Adrenal gland (tissue), 12 donors: ENCODE measurements around the gene AOC2. TPM values are rescaled to one million over a fixed set of nuclear protein-coding genes. Genes with fewer than 3 reads are reported as not detected.
"Not testable (repeated sequence)": the region's sequence is repeated elsewhere in the genome, so short reads cannot be mapped to it uniquely, and the experiment has no call there.

Experiments used
- DNase-seq, 7 donors: peaks; one replicate each; pipeline ENCODE4 v3.0.0-alpha.2; 2019 to 2020
- H3K27ac ChIP-seq, 5 donors: fragments of 200-600 bp; sonication (generic) in 4 of 5; 1 replicate in 3 of 5; 2 replicates in 2 of 5; pipeline versions ENCODE4 v1.5.1 to v1.8.0; 2016 to 2020; ENCODE audit warnings: mild to moderate bottlenecking in 1 of 5
- H3K27me3 ChIP-seq: fragments of 200-600 bp; 2 replicates; pipeline ENCODE4 v1.8.0; 2021
- H3K36me3 ChIP-seq, 2 donors: fragments of 200-600 bp; replicated peaks in 1 of 2; 1 replicate in 1 of 2; 2 replicates in 1 of 2; pipeline versions ENCODE4 v1.5.1 to v1.8.0; 2018 to 2022
- H3K4me1 ChIP-seq, 2 donors: fragments of 200-600 bp; replicated peaks in 1 of 2; 1 replicate in 1 of 2; 2 replicates in 1 of 2; pipeline versions ENCODE4 v1.5.1 to v1.8.0; 2018 to 2021
- H3K4me3 ChIP-seq, 4 donors: fragments of 200-600 bp; sonication (generic) in 3 of 4; one replicate each; pipeline ENCODE4 v1.5.1; 2016 to 2018
- H3K9me3 ChIP-seq, 3 donors: fragments of 200-600 bp; sonication (generic) in 1 of 3; replicated peaks in 1 of 3; 1 replicate in 2 of 3; 2 replicates in 1 of 3; pipeline versions ENCODE4 v1.5.1 to v1.8.0; 2016 to 2021
- POLR2A ChIP-seq, 2 donors: fragments of 450-650 bp; IDR thresholded peaks; one replicate each; pipeline ENCODE4 v1.6.1; 2017; ENCODE audit warnings: antibody characterized with exemption in 2 of 2, mild to moderate bottlenecking in 2 of 2, moderate library complexity in 1 of 2
- WGBS, 4 donors: extraction: QIAGEN DNeasy Blood & Tissue Kit in 2 of 4; methylation state at CpG; one replicate each; pipeline versions ENCODE4 v1.1.5 to v1.1.7; 2013 to 2017; 5-methylcytosine and 5-hydroxymethylcytosine counted together
- intact Hi-C, 2 donors: fragments of 100-400 bp; cut with DNase I; formaldehyde crosslinking; loops; one replicate each; pipeline versions ENCODE4 v1.14.1 to v1.15.0; 2022 to 2023
- polyA plus RNA-seq, 3 donors: library from polyadenylated mRNA; stranded (reverse); fragments of 200-250 nt in 2 of 3; fragments of 350-450 nt in 1 of 3; fragmentation: Illumina TruSeq in 1 of 3; extraction: RNeasy Lipid Tissue Mini Kit (QIAGEN cat#74804) in 1 of 3; gene quantifications; one replicate each; pipeline ENCODE4 v1.2.3, GENCODE V29; 2013 to 2014
- total RNA-seq, 9 donors: library from RNA; depleted of rRNA in 4 of 9; stranded (reverse); fragments of >200 nt in 4 of 9; fragments of 120-200 nt in 1 of 9; fragmentation: NEBNext Ultra II Directional in 1 of 9; extraction: Animal tissue kit (Norgen Biotek cat#: 25700) in 1 of 9; gene quantifications; one replicate each; pipeline versions ENCODE4 v1.1.0 to v1.2.4, GENCODE V29; 2013 to 2023
- TF ChIP-seq, protein P1 (sequence below), 6 experiments: fragments of 450-650 bp in 4 of 6; fragments of 200-600 bp in 2 of 6; sonication (generic) in 1 of 6; IDR thresholded peaks; 1 replicate in 5 of 6; 2 replicates in 1 of 6; pipeline versions ENCODE4 v1.5.1 to v1.8.0; 2016 to 2021; ENCODE audit warnings: antibody characterized with exemption in 6 of 6, mild to moderate bottlenecking in 2 of 6, moderate library complexity in 1 of 6
- donor health status: healthy with polysubstance abuse.
- donor health status: Bipolar disorder and iron deficiency.
- donor health status: DM: yes; HTN: yes; CAD: no.
- donor health status: DM: no; HTN: no; CAD: no.
- donor health status: DM: no; HTN: no; CAD: no.
- donor health status: DM: yes; HTN: yes; CAD: no.

AOC2 gene
- total and polyA plus RNA-seq, 12 donors: 0.60 to 2.2 (median 1.4) TPM

DNA sequence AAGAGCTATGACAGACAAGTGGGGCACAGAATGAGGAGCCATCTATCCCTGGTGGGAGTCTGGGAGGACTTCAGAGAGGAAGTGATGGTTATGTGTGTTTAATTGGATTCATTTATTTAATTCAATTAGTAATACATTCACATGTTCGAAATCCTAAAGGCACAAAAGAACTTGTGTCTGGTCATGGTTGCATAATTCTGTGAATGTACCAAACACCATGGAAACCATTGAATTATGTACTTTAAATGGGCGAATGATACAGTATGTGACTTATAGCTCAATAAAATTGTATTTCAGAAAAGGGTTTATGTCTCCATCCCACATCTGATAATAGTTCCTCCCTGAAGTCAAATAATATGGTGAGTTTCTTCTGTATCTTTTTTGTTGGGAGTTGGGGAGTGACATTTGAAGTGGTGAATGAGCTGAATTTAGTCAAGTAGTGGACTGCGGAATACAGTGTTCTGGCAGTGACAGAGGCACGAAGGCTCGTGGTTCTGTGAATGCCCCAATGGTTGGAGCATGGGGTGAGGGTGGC, 36.5 kb downstream of the AOC2 start:
- Histone ChIP-seq H3K27ac (no peak overlapping the region), H3K4me3 (no peak overlapping the region), H3K9me3 (no peaks in the 10 kb centered on the region), H3K27me3 (no peaks in the 10 kb centered on the region), H3K4me1 (no peaks in the 10 kb centered on the region), H3K36me3 (no peaks in the 10 kb centered on the region)
- TF ChIP-seq, protein P1, sequence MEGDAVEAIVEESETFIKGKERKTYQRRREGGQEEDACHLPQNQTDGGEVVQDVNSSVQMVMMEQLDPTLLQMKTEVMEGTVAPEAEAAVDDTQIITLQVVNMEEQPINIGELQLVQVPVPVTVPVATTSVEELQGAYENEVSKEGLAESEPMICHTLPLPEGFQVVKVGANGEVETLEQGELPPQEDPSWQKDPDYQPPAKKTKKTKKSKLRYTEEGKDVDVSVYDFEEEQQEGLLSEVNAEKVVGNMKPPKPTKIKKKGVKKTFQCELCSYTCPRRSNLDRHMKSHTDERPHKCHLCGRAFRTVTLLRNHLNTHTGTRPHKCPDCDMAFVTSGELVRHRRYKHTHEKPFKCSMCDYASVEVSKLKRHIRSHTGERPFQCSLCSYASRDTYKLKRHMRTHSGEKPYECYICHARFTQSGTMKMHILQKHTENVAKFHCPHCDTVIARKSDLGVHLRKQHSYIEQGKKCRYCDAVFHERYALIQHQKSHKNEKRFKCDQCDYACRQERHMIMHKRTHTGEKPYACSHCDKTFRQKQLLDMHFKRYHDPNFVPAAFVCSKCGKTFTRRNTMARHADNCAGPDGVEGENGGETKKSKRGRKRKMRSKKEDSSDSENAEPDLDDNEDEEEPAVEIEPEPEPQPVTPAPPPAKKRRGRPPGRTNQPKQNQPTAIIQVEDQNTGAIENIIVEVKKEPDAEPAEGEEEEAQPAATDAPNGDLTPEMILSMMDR (IDR thresholded peaks at IDR 0.05): no peak
- no peak for TF ChIP-seq POLR2A (IDR thresholded peaks at IDR 0.05)
- no peak for DNase-seq
- intact Hi-C loops: no loop called here
- 76 to 81% (median 78%) methylated on average over 5 of the region's 5 CpGs for whole genome bisulfite sequencing, 4 donors

DNA sequence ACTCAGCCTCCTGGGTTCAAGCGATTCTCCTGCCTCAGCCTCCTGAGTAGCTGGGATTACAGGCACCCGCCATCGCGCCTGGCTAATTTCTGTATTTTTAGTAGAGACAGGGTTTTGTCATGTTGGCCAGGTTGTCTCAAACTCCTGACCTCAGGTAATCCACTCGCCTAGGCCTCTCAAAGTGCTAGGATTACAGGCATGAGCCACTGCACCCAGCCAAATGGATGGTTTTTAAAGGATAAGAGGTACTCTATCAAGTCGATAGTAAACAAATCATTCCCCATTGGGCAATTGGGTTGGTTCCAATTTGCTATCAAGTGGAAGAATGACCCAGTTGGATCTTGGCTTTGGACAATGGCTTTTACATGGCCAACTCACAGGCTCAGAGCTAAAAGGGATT, 37.3 kb downstream of the AOC2 start:
- H3K4me1 ChIP-seq, H3K36me3 ChIP-seq, H3K27ac ChIP-seq, H3K9me3 ChIP-seq, intact Hi-C loops, DNase-seq, H3K4me3 ChIP-seq, H3K27me3 ChIP-seq: not testable (repeated sequence)
- WGBS, 4 donors: 92 to 97% (median 93%) methylated on average over 6 of the region's 6 CpGs

DNA sequence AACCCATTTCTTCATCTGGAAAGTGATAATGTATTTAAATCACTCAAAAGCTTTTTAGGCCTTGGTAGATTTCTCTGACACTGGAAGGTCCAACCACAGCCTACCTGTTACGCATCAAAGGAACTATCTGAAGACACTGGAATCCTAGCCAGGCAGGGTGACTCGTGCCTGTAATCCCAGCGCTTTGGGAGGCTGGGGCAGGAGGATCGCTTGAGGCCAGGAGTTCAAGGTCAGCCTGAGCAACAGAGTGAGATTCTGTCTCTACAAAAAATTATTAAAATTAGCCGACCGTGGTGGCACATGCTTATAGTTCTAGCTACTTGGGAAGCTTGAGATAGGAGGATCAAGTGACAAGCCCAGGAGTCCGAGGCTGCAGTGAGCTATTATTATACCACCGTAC, 37.8 kb downstream of the AOC2 start:
- Histone ChIP-seq H3K27ac (no peak overlapping the region), H3K27me3 (no peaks in the 10 kb centered on the region), H3K36me3 (no peaks in the 10 kb centered on the region), H3K4me3 (no peak overlapping the region), H3K4me1 (peaks cover 0 to 8% of the 10 kb centered on the region in 2 donors), H3K9me3 (no peaks in the 10 kb centered on the region)
- intact Hi-C loops: no loop called here
- DNase-seq: no peak
- TF ChIP-seq, protein P1 (IDR thresholded peaks at IDR 0.05): no peak
- TF ChIP-seq POLR2A (IDR thresholded peaks at IDR 0.05): no peak
- 84 to 92% (median 86%) methylated on average over 8 of the region's 8 CpGs for WGBS, 4 donors

DNA sequence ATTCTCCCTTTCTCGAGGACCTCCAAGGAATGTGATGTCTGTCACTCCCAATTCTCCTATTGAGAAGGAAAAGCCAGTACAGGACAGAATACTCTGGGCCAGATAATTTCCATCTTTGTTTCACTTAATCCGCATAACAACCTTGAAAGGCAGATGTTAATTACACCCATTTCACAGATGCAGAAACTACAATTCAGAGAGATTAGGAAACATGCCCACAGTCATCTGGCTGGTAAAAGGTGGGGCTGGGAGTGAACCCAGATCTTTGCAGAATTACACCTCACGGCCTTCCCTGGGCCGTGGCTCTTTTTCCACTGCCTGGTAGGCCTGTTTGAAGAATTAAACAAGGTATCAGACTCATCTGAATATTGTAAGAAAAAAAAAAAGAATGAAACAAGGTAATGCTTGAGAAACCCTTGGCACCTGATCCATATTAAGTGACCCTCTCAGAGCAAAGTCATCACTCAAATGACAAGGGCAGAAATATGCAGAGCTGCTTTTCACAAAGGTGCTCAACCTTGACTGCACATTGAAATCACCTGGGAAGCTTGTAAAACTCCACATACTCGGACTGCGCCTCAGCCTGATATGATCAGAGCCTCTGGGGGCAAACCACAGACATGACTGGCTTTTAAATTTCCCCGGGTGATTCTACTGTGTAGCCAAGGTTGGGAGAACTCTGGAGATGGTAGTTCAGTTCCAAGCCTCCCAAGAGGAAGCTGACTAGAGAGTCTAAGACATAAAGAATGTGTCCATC, 39.6 kb downstream of the AOC2 start:
- Histone ChIP-seq H3K4me3 (no peak overlapping the region), H3K27me3 (no peaks in the 10 kb centered on the region), H3K27ac (no peak overlapping the region), H3K4me1 (peaks cover 0 to 12% of the 10 kb centered on the region in 2 donors), H3K36me3 (no peaks in the 10 kb centered on the region), H3K9me3 (no peaks in the 10 kb centered on the region)
- intact Hi-C loops: no loop called here
- TF ChIP-seq, protein P1 (IDR thresholded peaks at IDR 0.05): no peak
- no peak for TF ChIP-seq POLR2A (IDR thresholded peaks at IDR 0.05)
- no peak for DNase-seq
- WGBS, 4 donors: 84 to 89% (median 86%) methylated on average over 7 of the region's 7 CpGs

DNA sequence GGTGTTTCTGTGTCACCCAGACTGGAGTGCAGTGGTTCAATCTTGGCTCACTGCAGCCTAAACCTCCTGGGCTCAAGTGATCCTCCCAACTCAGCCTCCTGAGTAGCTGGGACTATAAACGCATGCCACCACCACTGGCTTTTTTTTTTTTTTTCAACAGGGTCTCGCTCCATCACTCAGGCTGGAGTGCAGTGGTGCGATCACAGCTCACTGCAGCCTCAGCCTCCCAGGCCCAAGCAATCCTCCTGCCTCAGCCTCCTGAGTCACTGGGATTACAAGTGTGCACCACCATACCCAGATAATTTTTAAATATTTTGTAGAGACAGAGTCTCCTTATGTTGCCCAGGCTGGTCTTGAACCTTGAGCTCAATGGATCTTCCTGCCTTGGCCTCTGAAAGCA, 41.4 kb downstream of the AOC2 start:
- DNase-seq, H3K27me3 ChIP-seq, H3K36me3 ChIP-seq, H3K9me3 ChIP-seq, H3K4me3 ChIP-seq, H3K27ac ChIP-seq, intact Hi-C loops: not testable (repeated sequence)
- WGBS, 4 donors: 88 to 100% (median 97%) methylated on average over 2 to 3 of the region's 3 CpGs
- H3K4me1 ChIP-seq: peaks cover 0 to 12% of the 10 kb centered on the region in 2 donors
